B cell (primary cell): Measurements from ENCODE around the gene SLC35F3.

ENCODE experiments used
- CTCF ChIP-seq: fragments of 200-600 bp; IDR thresholded peaks from one replicate; pipeline ENCODE4 v1.8.0; 2022; ENCODE audit warnings: antibody characterized with exemption, mild to moderate bottlenecking
- EZH2 ChIP-seq: IDR thresholded peaks from 2 replicates; pipeline ENCODE4 v1.6.1; 2012; ENCODE audit warnings: borderline replicate concordance, low read depth, mild to moderate bottlenecking, moderate library complexity, low read length; ENCODE audit not compliant: insufficient read depth, poor library complexity, severe bottlenecking

GRCh38 chr1:234154320-234155251, 250.1 kb downstream of the SLC35F3 start:
- TF ChIP-seq CTCF: peak; percentile 87
- no peak for TF ChIP-seq EZH2
